SK-N-SH (cell line): ENCODE measurements around the gene PTGDS. TPM values are rescaled to one million over a fixed set of nuclear protein-coding genes. Genes with fewer than 3 reads are reported as not detected.

ENCODE experiments used
- CTCF ChIA-PET: fragments of 300-600, 350-600 bp; formaldehyde crosslinking; extraction: SDS; loops from one replicate; lab custom pipeline; 2021; lab: Yijun Ruan, JAX
- POLR2A ChIA-PET: fragments of 350-600 bp; sonication (Branson Sonifier 250); formaldehyde crosslinking; extraction: SDS; loops from one replicate; lab custom pipeline; 2020; ENCODE audit warnings: antibody characterized with exemption, inconsistent platforms; lab: Yijun Ruan, JAX
- DNase-seq: peaks from one replicate; pipeline ENCODE4 v3.0.0; 2012
- H2AFZ ChIP-seq: fragments of 200-600 bp; sonication (generic); 2 replicates; pipeline ENCODE4 v1.8.1; 2016; ENCODE audit warnings: antibody characterized with exemption, mild to moderate bottlenecking, low read depth
- H3F3A ChIP-seq: fragments of 200-600 bp; sonication (generic); replicated peaks from 2 replicates; pipeline ENCODE3; 2016; ENCODE audit warnings: antibody characterized with exemption, mild to moderate bottlenecking; ENCODE audit not compliant: insufficient read depth
- H3K27ac ChIP-seq, 2 experiments: fragments of 200-500 bp in 1 of 2; fragments of 200-600 bp in 1 of 2; sonication (Bioruptor generic) in 1 of 2; sonication (generic), shearing (Covaris generic) in 1 of 2; 2 replicates each; pipeline versions ENCODE4 v1.5.1 to v1.6.1; 2014 to 2016; ENCODE audit warnings: low read depth in 2 of 2, inconsistent platforms in 1 of 2, low read length in 1 of 2, mild to moderate bottlenecking in 1 of 2, mixed read lengths in 1 of 2
- H3K27me3 ChIP-seq: fragments of 200-600 bp; sonication (generic), shearing (Covaris generic); 2 replicates; pipeline ENCODE4 v1.6.1; 2016; ENCODE audit warnings: mixed run types; ENCODE audit not compliant: insufficient read depth
- H3K36me3 ChIP-seq, 2 experiments: fragments of 200-500 bp in 1 of 2; fragments of 200-600 bp in 1 of 2; sonication (Bioruptor generic) in 1 of 2; sonication (generic) in 1 of 2; replicated peaks in 1 of 2; 2 replicates each; pipeline versions ENCODE3 to v1.5.1; 2014 to 2016; ENCODE audit warnings: low read length in 1 of 2, mild to moderate bottlenecking in 1 of 2; ENCODE audit not compliant: insufficient read depth in 2 of 2, control insufficient read depth in 1 of 2
- H3K4me1 ChIP-seq, 2 experiments: fragments of 200-500 bp in 1 of 2; fragments of 200-600 bp in 1 of 2; sonication (Bioruptor generic) in 1 of 2; sonication (generic), shearing (Covaris generic) in 1 of 2; 2 replicates each; pipeline versions ENCODE4 v1.5.1 to v1.6.1; 2014 to 2016; ENCODE audit warnings: low read depth in 1 of 2, low read length in 1 of 2, mixed run types in 1 of 2; ENCODE audit not compliant: insufficient read depth in 2 of 2, control insufficient read depth in 1 of 2
- H3K4me2 ChIP-seq: fragments of 200-600 bp; sonication (generic), shearing (Covaris generic); 2 replicates; pipeline ENCODE4 v1.6.1; 2017; ENCODE audit warnings: mixed run types
- H3K4me3 ChIP-seq, 2 experiments: fragments of 200-500 bp in 1 of 2; fragments of 200-600 bp in 1 of 2; sonication (Bioruptor generic) in 1 of 2; sonication (generic), shearing (Covaris generic) in 1 of 2; 2 replicates each; pipeline versions ENCODE4 v1.5.1 to v1.8.1; 2014 to 2016; ENCODE audit warnings: low read depth in 2 of 2, inconsistent platforms in 1 of 2, low read length in 1 of 2, mild to moderate bottlenecking in 1 of 2, mixed read lengths in 1 of 2, moderate library complexity in 1 of 2
- H3K79me2 ChIP-seq: fragments of 200-600 bp; sonication (generic); 2 replicates; pipeline ENCODE4 v1.8.1; 2017; ENCODE audit warnings: mild to moderate bottlenecking; ENCODE audit not compliant: insufficient read depth
- H3K9ac ChIP-seq: fragments of 200-600 bp; sonication (generic); 2 replicates; pipeline ENCODE4 v1.6.1; 2017; ENCODE audit warnings: mixed run types
- H3K9me2 ChIP-seq: fragments of 200-600 bp; sonication (generic); 2 replicates; pipeline ENCODE4 v1.6.1; 2017; ENCODE audit warnings: mixed run types
- H3K9me3 ChIP-seq: fragments of 200-600 bp; sonication (generic); 2 replicates; pipeline ENCODE4 v1.6.1; 2017; ENCODE audit warnings: mixed run types, mild to moderate bottlenecking, moderate library complexity
- H4K20me1 ChIP-seq: fragments of 200-600 bp; sonication (generic); 2 replicates; pipeline ENCODE4 v1.6.1; 2017; ENCODE audit warnings: mild to moderate bottlenecking, mixed run types; ENCODE audit not compliant: insufficient read depth
- ELF1 ChIP-seq: IDR thresholded peaks from 2 replicates; pipeline ENCODE4 v1.4.0; 2012
- EZH2phosphoT487 ChIP-seq: fragments of 200-600 bp; sonication (generic); IDR thresholded peaks from 2 replicates; pipeline ENCODE4 v1.6.1; 2017; ENCODE audit warnings: low read depth, mixed run types, mild to moderate bottlenecking, antibody characterized with exemption, moderate library complexity, borderline replicate concordance
- FOXM1 ChIP-seq: IDR thresholded peaks from 2 replicates; pipeline ENCODE4 v1.4.0; 2012; ENCODE audit warnings: low read depth, mild to moderate bottlenecking
- GATA2 ChIP-seq: sonication (generic); formaldehyde crosslinking; IDR thresholded peaks from 2 replicates; pipeline ENCODE4 v1.5.0; 2020; ENCODE audit warnings: mild to moderate bottlenecking, missing genetic modification reagents
- NRF1 ChIP-seq: IDR thresholded peaks from 2 replicates; pipeline ENCODE4 v1.6.1; 2012; ENCODE audit warnings: low read depth, mild to moderate bottlenecking, low read length
- RFX5 ChIP-seq: IDR thresholded peaks from 2 replicates; pipeline ENCODE4 v1.6.1; 2012; ENCODE audit warnings: mild to moderate bottlenecking, improper control_type of control experiment, low read length
- TEAD4 ChIP-seq: IDR thresholded peaks from 2 replicates; pipeline ENCODE4 v1.4.0; 2012; ENCODE audit warnings: mild to moderate bottlenecking, borderline replicate concordance; ENCODE audit not compliant: insufficient read depth
- WGBS: methylation state at CpG from one replicate; pipeline ENCODE4 v1.1.6; 2017; ENCODE audit warnings: low lambda C conversion rate; 5-methylcytosine and 5-hydroxymethylcytosine counted together
- polyA plus RNA-seq, 3 experiments: library from polyadenylated mRNA; depleted of rRNA; stranded (reverse); fragments of >200 nt; gene quantifications; 2 replicates each; pipeline ENCODE4 v1.2.3, GENCODE V29; 2012
- TF ChIP-seq, protein P1 (sequence below): IDR thresholded peaks from 2 replicates; pipeline ENCODE4; 2012
- TF ChIP-seq, protein P2 (sequence below): IDR thresholded peaks from 2 replicates; pipeline ENCODE4 v1.6.1; 2012; ENCODE audit warnings: mild to moderate bottlenecking, low read depth, low read length, moderate library complexity
- TF ChIP-seq, protein P3 (sequence below): IDR thresholded peaks from 2 replicates; pipeline ENCODE4 v1.4.0; 2012; ENCODE audit warnings: low read depth

Gene PTGDS
- polyA plus RNA-seq, 1 of the 3 experiments (the other 2 are of a cell fraction), result not detected

DNA sequence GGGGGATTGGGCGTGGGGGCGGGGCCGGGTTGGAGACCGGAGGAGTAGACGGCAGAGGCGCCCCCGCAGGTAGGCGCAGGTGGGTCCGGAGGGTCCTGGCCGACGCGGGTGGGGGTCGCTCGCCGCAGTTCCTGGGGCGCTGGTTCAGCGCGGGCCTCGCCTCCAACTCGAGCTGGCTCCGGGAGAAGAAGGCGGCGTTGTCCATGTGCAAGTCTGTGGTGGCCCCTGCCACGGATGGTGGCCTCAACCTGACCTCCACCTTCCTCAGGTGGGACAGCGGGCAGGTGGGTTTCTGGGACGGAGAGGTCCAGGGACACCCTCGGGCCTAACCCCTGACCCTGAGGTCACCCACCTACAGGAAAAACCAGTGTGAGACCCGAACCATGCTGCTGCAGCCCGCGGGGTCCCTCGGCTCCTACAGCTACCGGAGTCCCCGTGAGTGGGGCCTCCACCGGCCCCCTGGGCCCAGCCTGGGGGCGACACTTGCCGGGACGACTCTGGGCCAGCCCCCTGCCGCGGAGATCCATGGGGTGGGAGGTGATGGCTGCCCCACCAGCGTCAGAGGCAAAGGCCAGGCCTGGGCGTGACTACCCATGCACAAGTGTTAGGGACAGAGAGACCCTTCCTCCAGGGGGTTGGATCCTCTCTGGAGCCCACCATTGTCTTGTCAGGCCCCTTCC is 1.7 kb downstream of the PTGDS start:
- H3K4me2 ChIP-seq, result no peak overlapping the region
- no peaks in the 10 kb centered on the region for H3K9me3 ChIP-seq
- no peak overlapping the region for H3K4me3 ChIP-seq
- no peaks in the 10 kb centered on the region for H3K27me3 ChIP-seq
- no peak overlapping the region for H3K9ac ChIP-seq
- H3K4me1 ChIP-seq, result peaks cover 0 to 28% of the 10 kb centered on the region in 2 experiments; a peak in 1 of 4 replicates
- TF ChIP-seq NRF1 (no peak), TEAD4 (no peak)
- TF ChIP-seq, all 33 proteins: peak for 0
- H3F3A ChIP-seq, result peaks cover 4% of the 10 kb centered on the region
- POLR2A ChIA-PET, result no interaction called here
- no peaks in the 10 kb centered on the region for H3K9me2 ChIP-seq
- no peaks in the 10 kb centered on the region for H4K20me1 ChIP-seq
- no peak for DNase-seq
- no peaks in the 10 kb centered on the region for H3K79me2 ChIP-seq
- H2AFZ ChIP-seq, result no peak overlapping the region
- CTCF ChIA-PET, result interaction anchor here (1.4 to 1.8 kb wide), 2 partner anchors 31 to 55 kb away, joined by 4 to 9 read pairs; no protein-coding TSS in a partner anchor
- H3K27ac ChIP-seq, result no peak overlapping the region
- H3K36me3 ChIP-seq, result no peaks in the 10 kb centered on the region
- no CpG with 5 or more reads among the region's 41 CpGs for WGBS

DNA sequence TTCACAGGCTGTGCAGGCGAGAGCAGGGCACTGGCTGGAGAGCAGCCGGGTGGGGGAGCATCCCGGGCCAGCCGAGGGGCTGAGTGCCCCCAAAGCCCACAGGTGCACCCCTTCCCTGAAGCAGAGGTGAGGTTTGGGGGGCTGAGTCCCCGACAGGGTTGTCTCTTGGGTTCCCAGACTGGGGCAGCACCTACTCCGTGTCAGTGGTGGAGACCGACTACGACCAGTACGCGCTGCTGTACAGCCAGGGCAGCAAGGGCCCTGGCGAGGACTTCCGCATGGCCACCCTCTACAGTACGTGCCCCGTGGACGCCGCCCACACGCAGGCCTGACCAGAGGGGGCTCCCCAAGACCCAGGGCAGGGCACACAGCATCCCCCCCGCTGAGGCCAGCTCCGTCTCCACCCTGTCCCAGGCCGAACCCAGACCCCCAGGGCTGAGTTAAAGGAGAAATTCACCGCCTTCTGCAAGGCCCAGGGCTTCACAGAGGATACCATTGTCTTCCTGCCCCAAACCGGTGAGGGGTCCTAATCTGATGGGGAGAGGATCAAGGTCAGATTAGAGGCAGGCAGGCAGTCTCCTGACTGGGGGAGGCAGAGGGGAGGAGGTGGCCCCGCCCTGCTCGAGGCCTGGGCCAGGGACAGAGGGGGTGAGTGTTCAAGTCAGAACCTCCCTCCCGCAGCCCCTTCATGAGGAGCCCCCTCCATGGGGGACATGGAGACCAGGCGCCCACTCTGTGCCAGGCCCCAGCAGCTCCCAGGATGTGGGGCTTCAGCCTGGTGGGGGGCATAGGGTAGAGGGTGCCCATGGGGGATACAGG is 2.7 kb downstream of the PTGDS start:
- WGBS, result 89% methylated on average over 5 of the region's 26 CpGs
- DNase-seq, result no peak
- H3K9me2 ChIP-seq, result no peaks in the 10 kb centered on the region
- H4K20me1 ChIP-seq, result no peaks in the 10 kb centered on the region
- ChIA-PET CTCF (interaction anchor here (1.4 to 3.6 kb wide), 2 partner anchors 49 to 55 kb away, joined by 4 to 14 read pairs; partner anchors contain the start of gene ABCA2), POLR2A (no interaction called here)
- no peaks in the 10 kb centered on the region for H3K9me3 ChIP-seq
- H3K4me2 ChIP-seq, result no peak overlapping the region
- peaks cover 0 to 27% of the 10 kb centered on the region in 2 experiments; a peak in 1 of 4 replicates for H3K4me1 ChIP-seq
- H3K27me3 ChIP-seq, result no peaks in the 10 kb centered on the region
- no peak overlapping the region for H3K27ac ChIP-seq
- no peak for TF ChIP-seq NRF1
- no peak for TF ChIP-seq RFX5
- no peak for TF ChIP-seq GATA2
- TF ChIP-seq EZH2phosphoT487, result no peak
- TF ChIP-seq ELF1, result no peak
- TF ChIP-seq, protein P1, sequence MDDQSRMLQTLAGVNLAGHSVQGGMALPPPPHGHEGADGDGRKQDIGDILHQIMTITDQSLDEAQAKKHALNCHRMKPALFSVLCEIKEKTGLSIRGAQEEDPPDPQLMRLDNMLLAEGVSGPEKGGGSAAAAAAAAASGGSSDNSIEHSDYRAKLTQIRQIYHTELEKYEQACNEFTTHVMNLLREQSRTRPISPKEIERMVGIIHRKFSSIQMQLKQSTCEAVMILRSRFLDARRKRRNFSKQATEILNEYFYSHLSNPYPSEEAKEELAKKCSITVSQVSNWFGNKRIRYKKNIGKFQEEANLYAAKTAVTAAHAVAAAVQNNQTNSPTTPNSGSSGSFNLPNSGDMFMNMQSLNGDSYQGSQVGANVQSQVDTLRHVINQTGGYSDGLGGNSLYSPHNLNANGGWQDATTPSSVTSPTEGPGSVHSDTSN, result no peak
- no peak for TF ChIP-seq FOXM1
- TF ChIP-seq, protein P2, sequence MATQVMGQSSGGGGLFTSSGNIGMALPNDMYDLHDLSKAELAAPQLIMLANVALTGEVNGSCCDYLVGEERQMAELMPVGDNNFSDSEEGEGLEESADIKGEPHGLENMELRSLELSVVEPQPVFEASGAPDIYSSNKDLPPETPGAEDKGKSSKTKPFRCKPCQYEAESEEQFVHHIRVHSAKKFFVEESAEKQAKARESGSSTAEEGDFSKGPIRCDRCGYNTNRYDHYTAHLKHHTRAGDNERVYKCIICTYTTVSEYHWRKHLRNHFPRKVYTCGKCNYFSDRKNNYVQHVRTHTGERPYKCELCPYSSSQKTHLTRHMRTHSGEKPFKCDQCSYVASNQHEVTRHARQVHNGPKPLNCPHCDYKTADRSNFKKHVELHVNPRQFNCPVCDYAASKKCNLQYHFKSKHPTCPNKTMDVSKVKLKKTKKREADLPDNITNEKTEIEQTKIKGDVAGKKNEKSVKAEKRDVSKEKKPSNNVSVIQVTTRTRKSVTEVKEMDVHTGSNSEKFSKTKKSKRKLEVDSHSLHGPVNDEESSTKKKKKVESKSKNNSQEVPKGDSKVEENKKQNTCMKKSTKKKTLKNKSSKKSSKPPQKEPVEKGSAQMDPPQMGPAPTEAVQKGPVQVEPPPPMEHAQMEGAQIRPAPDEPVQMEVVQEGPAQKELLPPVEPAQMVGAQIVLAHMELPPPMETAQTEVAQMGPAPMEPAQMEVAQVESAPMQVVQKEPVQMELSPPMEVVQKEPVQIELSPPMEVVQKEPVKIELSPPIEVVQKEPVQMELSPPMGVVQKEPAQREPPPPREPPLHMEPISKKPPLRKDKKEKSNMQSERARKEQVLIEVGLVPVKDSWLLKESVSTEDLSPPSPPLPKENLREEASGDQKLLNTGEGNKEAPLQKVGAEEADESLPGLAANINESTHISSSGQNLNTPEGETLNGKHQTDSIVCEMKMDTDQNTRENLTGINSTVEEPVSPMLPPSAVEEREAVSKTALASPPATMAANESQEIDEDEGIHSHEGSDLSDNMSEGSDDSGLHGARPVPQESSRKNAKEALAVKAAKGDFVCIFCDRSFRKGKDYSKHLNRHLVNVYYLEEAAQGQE, result no peak
- TF ChIP-seq, protein P3, sequence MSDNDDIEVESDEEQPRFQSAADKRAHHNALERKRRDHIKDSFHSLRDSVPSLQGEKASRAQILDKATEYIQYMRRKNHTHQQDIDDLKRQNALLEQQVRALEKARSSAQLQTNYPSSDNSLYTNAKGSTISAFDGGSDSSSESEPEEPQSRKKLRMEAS, result no peak
- H3F3A ChIP-seq, result peaks cover 4% of the 10 kb centered on the region
- no peak overlapping the region for H3K4me3 ChIP-seq
- H3K36me3 ChIP-seq, result no peaks in the 10 kb centered on the region
- no peak overlapping the region for H3K9ac ChIP-seq
- H3K79me2 ChIP-seq, result no peaks in the 10 kb centered on the region
- no peak overlapping the region for H2AFZ ChIP-seq
